GM19043 (cell line): ENCODE data around the gene STAG1.
"Not testable (repeated sequence)": the region's sequence is repeated elsewhere in the genome, so short reads cannot be mapped to it uniquely, and the experiment has no call there.

Experiments used
- ATAC-seq: cut with Tn5 transposase; IDR thresholded peaks from one replicate; pipeline ENCODE4 v1.9.1; 2021; ENCODE audit warnings: low read depth; ENCODE audit not compliant: unreplicated experiment

Gene STAG1

DNA sequence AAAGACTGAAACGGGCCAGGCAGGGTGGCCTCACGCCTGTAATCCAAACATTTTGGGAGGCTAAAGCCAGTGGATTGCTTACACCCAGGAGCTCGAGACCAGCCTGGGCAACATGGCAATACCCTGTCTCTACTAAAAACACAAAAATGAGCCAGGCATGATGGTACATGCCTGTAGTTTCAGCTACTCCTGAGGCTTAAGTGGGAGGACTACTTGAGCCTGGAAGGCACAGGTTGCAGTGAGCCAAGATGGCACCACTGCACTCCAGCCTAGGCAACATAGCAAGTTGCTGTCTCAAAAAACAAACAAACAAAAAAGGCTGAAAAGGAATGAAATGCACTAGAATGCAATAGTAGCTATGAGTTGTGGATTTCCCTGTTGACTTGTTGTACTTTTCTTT lies 94.7 kb downstream of the STAG1 start:
- ATAC-seq = no peak

DNA sequence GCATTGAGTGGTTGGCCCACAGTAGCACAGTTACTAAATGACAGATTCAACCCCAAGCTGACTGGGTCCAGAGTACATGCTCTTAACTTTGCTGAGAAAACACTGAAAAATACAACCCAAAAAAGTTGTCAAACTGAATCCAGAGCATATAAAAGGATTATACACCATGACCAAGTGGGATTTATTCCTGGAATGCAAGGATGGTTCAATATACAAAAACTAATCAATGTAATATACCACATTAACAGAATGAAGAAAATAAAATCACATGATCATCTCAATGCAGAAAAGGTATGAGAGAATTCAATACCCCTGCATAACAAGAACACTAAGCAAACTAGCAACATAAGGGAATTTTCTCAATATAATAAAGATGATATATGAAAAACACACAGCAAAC lies 98.5 kb downstream of the STAG1 start:
- ATAC-seq = no peak

DNA sequence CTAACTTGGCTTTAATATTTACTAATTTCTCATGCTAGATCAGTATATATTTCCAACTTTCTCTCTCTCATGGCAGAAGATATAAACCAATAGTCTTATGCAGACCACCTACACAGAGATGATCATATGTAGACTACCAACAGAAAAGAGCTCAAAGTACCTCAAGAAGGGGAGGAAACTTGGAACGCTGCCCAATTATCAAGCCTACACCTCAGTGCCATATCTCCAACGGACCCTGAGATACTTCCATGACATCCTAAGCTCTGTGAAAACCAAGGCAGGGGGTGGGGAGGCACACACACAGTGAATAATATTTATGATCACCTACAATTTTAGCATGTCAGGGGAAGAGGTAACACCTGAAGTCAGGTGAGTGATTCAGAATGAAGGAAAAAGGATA lies 100.6 kb downstream of the STAG1 start:
- ATAC-seq = no peak

DNA sequence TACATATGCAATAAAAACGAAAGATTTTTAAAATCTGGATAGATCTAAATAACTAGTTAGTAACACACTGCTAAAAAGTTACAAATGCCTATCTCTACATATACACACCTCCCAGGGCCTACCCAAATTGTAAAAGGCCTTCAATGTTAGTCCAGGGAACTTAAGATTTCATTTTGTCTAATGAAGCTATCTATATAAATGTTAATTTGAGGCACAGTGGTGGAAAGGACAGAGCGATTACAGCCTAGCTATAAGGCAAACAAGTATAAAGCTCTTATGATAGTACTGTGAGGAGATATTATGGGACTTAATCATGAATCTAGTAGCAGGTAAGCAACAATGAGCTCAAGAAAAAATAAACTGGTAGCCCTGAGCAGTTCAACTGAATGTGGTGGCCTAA lies 101.7 kb downstream of the STAG1 start:
- no peak for ATAC-seq

DNA sequence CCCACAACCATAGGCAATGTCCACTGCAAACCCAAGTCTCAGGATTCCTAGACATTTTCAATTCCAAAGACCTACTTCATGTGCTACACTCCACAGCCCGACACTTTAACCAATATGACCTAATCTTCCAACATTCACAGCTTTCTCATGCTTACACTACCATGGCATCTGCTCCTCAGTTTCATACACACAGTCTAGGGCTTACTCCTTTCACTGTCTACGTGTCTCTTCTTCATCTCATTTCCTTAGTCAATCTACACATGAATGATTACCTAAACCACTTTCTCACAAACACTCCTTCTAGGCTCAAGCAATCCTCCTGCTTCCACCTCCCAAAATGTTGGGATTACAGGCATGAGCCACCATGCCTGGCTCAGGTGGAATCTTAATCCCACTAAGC lies 106.3 kb downstream of the STAG1 start:
- ATAC-seq = no peak

DNA sequence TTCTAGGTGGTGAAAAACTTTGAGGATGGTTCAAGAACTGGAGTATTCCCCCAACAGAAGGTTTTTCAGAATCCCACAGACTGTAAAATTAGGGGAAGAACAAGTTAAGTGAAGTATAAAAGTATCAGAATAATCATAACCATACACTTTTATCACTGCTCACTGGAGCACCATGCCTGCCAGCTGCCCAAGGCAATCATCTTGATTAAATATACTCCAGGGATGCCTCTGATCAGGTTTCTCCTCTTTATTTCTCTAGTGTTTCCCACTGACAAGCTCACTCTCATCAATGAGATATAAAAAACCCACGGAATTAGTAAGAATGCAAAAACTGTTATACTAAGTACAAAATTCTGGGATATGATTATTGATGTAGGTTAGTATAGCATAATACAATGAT lies 108.0 kb downstream of the STAG1 start:
- ATAC-seq = no peak

DNA sequence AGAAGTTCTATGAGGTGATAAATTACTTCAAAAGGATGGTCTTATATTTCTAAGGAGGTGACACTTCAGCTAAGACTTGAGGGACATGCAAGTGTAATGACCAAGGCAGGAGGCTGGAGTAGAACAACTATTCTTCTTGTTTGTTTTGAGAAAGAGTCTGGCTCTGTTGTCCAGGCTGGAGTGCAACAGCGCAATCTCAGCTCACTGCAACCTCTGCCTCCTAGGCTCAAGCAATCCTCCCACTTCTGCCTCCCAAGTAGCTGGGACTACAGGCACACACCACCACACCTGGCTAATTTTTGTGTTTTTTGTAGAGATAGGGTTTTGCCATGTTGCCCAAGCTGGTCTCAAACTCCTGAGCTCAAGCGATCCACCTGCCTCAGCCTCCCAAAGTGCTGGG lies 108.8 kb downstream of the STAG1 start:
- ATAC-seq = not testable (repeated sequence)

DNA sequence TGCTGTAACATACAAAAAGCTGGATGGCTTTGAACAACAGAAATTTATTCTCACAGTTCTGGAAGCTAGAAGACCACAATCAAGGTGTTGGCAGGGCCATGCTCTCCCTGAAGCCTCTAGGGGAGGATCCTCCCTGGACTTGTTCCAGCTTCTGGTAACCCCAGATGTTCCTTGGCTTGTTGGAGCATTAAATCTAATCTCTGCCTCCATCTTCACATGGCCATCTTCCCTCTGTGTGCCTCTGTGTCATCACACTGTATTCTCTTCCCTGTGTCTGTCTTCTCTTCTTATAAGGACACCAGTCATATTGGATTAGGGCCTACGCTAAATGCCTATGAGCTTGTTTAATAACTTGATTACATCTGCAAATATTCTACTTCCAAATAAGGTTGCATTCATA lies 109.5 kb downstream of the STAG1 start:
- ATAC-seq = no peak

DNA sequence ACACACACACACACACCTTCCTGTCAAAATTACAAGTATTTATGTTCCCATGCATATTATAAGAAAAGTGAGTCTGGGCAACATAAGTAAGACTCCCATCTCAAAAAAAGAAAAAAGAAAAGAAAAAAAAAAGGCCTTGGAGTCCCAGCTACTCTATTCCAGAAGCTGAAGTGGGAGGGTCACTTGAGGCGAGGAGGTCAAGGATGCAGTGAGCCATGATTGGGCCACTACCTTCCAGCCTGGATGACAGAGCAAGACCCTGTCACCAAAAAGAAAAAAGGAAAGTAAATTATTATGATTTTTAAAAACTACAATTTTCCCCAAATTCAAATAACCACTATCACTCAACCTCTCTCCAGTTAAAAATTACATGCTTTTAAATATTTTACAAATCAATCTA lies 113.1 kb downstream of the STAG1 start:
- ATAC-seq = no peak

DNA sequence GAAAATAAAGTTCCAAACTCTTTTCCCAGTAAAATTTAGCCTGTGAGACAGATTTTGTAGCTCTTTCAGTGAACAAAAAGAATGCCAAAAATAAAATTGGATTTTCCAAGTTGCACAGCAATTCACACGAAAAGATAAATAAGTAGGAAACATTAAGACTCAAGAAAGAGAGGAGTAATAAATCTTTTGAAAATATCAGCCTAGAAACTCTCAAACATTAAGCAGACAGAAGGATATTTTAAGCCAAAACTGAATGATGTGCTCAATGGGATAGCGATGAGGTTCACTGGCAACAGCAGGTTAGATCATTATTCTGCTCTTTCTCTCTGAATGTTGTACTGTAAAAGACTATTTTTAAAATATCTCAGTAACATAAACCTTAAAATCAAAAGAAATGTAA lies 115.0 kb downstream of the STAG1 start:
- no peak for ATAC-seq

DNA sequence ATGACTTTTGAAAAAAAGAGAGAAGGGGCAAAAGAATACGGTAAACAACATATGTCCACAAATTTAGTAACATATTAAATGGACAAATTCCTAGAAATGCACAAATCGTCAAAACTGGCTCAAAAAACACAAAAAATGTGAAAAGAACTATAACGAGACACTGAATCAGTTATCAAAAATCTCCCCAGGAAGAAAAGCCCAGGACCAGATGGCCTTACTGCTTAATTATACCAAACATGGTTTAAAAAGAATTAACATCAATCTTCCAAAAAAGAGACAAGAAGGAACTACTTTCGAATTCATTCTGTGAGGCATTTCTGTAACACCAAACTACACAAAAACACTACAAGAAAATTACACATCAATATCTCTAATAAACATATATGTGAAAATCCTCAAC lies 117.4 kb downstream of the STAG1 start:
- ATAC-seq = no peak

DNA sequence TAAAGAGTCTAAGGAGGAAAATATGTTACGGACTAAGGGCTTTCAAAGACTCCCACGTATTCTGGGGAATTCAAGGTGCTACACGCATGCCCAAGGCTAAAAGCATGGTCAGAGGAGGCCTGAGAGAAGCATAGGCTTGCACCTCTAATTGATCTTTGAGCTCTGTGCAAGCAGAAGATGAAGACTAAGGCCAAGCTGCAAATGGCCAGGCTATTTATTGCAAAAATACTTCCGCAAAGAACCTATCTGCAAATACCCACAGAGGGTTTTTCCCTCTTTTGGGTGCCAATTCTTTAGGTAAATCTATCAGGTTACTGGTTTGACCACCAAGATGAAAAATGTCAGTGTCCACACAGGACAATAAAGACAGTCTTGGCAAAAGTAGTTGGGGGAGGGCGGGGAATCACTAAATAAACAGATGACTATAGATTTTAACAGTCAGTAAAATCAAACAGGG lies 119.5 kb downstream of the STAG1 start:
- no peak for ATAC-seq

DNA sequence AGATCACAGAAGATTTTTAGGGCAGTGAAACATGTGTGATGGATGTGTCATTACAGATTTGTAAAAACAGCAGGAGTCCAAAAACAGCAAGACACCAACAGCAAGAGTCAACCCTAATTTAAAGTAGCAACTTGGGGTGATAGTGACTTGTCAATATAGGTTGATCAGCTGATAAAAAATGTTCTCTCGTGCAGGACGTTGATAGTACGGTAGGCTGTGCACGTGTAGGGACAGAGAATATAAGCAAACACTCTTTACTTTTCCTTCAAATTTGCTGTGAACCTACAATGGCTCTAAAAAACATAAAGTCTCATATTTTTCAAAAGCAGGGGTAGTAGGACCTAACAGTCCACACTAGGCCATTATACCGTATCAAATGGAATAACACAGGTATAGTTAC lies 120.8 kb downstream of the STAG1 start:
- ATAC-seq = no peak

DNA sequence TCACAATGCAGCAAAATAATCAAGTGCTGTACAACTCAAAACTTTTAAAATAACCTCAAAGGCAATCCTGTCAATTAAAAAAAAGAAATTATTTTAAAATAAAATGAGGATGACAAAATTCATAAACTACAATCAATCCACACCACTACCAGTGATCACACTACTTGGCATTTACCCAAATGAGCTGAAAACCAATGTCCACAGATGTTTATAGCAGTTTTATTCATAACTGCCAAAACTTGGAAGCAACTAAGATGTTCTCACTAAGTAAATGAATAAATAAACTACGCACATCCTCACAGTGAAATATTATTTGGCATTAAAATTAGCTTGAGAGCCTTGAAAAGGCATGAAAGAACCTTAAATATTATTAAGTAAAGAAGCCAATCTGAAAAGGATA lies 121.3 kb downstream of the STAG1 start:
- ATAC-seq = no peak

DNA sequence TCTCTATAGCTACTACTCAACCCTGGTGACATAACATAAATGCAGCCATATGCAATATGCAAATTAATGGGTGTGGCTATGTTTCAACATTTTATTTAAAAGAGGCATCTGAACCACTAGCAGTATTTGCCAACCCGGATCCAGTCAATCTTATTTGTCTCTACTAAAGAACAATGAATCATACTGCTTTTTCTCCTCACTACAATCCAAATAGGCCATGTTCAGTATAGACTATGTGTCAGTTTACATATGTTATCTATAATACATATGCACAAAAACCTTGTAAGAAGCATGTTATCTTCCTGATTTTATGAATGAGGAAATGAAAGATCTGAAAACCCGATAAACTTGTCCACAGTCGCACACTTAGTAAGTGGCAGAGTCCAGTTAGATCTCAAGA lies 125.7 kb downstream of the STAG1 start:
- ATAC-seq = no peak

DNA sequence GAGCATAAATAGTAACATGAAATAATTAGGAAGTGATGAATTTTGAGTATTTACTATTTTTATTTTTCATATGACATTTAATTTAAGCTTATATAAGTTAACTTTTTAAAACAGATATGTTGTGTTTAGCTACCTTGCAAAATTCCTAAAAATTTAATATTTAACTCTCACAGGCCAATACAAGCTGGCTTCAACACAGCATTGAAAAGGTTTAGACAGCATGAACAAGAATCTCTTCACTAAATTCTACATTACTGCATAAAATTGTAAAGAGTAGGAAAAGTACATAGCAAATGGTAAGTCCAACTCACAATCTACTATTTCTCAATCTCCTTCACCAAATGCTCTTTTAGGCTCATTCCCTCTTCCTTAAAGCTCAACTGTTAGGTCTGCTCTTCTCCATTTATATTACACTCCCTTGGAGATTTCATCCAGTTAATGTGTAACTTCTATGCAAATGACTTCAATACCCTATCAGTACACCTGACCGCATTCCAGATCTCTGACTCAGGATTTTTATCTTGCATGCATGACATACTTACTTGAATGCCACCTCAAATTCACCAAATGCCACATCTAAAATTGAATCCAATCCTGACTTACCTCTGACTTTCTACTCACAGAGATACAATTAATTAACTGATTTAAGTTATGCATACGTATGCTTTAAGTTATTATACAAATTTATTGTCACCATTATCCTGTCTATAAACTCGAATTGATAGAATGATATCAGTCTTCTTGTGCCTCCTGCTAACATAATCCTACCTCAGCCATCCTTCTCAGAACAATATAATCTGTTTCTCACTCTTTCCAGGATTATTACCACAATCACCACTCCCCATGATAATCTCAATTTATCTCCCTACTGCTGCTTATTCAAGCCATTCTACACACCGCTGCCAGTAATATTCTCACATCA lies 127.0 kb downstream of the STAG1 start:
- ATAC-seq = no peak

DNA sequence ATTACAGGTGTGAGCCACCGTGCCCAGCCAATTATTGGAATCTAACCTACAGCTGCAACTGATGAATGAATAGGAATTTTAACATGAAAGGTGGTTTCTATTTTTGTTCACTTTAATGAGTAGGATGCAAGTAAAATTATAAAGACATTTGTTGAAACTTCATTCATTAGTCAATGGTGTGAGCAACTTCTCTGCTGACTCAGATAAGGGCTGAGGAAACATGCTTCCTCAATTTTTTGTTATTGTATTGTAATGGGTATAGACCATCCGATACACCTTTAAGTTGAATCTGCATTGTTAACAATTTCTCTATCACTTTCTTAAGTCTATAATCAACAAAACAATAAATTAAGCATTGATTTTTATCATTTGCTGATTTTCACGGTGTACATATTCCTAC lies 127.8 kb downstream of the STAG1 start:
- ATAC-seq = no peak

DNA sequence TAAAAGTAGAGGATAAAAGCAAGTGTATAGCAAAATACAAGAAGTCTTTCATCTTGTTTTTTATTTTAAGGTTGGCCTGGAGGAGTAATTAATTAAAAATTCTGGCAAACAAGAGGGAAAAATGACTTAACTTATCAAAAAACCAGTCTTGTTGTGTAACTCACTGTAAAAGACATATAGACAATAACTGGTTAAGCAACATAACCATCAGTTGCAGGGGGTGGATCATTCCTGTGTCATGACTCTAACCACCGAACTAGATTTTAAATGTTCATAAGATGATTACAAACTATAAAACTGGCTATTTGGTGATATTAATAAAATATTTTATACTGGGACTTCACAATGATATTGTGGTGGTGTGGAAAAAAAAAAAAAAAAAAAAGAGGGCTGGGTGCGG lies 130.6 kb downstream of the STAG1 start:
- no peak for ATAC-seq

DNA sequence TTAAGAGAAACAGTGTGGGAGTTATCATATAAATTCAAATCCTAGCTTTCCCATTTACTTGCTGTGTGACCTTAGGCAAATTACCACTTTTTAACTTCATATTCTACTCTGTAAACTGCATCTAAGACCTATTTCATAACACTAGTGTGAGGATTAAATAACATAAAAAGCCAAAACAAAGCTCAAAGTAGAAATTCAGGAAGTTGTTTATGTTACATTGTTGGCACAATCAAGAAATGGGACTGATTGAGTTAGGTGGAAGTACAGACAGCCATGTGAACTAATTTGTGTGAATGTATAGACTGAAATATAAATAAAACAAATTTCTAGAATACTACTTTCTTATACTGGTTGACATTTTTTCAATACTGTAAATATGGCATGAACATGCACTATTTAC lies 131.7 kb downstream of the STAG1 start:
- no peak for ATAC-seq

DNA sequence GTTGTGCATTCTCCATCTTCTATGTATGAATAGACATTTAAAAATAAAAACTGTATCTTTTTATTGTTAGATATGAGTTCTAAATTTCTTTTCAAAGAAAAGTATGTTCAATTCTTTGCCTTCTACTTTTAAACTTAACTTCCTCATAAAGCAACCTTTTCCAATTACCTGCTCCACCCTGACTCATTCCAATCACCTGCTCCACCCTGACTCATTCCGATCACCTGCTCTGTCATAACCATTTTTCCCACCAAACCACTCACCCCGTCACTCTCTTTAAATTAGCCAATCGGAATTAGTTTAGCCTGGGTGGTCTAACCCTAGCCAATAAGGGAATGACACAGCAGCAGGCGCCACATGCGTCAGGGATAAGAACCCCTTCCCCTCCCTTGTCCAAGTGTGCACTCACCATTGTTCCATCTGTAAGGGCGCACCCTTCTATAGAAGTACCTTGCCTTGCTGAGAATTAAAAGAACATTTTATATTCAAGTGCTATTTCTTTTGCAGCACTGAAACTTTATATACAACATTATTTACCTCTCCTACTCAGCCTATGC lies 134.1 kb downstream of the STAG1 start:
- ATAC-seq = not testable (repeated sequence)

DNA sequence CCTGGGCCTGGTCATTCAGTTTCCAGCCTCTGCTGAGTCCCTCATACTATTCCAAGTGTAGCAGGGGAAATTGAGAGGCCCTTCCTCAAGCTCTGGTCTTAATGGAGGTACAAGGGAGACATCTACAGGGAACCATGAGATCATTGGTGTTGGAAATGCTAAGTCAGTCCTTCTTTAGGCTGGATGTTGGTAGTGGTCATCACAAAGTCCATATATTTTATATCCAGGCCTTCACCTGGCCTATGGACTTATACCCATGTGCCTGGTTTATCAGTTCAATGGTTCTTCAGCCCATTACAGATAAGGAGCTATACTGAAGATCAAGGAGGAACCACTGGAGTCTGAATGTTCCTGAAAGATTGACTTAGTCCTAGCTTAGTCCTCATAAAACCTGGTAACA lies 135.0 kb downstream of the STAG1 start:
- ATAC-seq = no peak

DNA sequence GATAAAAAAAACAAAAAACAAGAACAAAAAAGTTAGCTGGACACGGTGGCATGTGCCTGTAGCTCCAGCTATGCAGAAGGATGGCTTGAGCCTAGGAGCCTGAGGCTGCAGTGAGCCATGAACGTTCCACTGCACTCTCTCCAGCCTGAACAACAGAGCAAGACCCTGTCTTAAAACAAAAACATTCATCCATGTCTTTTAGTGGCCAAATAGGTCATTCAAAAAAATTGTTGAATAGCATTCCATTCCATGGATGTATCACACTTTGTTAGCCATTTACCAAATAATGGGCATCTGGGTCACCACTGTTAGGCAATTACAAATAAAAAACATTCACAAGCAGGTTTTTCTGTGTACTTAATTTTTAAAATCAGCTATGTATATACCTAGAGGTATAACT lies 139.7 kb downstream of the STAG1 start:
- ATAC-seq = no peak
